Measurements from ENCODE around the gene GGT6. TPM values are rescaled to one million over a fixed set of nuclear protein-coding genes. Genes with fewer than 3 reads are reported as not detected.

The GGT6 gene
- total RNA-seq, 2 experiments from 2014 or later, result not detected

GRCh38 chr17:4555873-4556759, 4.3 kb downstream of the GGT6 start:
- peaks cover 23% of the 10 kb centered on the region for H3K36me3 Mint-ChIP-seq
- ChIA-PET CTCF (interaction anchor here (0.6 to 7.2 kb wide), 5 partner anchors 7 to 233 kb away, joined by 3 to 54 read pairs (median 3); partner anchors contain the start of gene GLTPD2), POLR2A (interaction anchor here (1.3 to 1.4 kb wide), 2 partner anchors 7 to 18 kb away, joined by 4 to 7 read pairs; no protein-coding TSS in a partner anchor)
- no peaks in the 10 kb centered on the region for H3K9me3 Mint-ChIP-seq
- H3K4me1 Mint-ChIP-seq (ENCODE audit: low read depth), result peaks cover 27% of the 10 kb centered on the region
- H3K4me3 Mint-ChIP-seq, result peak overlapping the region; percentile 95
- no peaks in the 10 kb centered on the region for H3K27me3 Mint-ChIP-seq
- no peak for DNase-seq
- peak overlapping the region; percentile 93 for H3K27ac Mint-ChIP-seq
- intact Hi-C loops (cut with micrococcal nuclease), result loop anchor here (1.0 kb wide), 1 partner anchor 7 kb away; no protein-coding TSS in a partner anchor

DNA sequence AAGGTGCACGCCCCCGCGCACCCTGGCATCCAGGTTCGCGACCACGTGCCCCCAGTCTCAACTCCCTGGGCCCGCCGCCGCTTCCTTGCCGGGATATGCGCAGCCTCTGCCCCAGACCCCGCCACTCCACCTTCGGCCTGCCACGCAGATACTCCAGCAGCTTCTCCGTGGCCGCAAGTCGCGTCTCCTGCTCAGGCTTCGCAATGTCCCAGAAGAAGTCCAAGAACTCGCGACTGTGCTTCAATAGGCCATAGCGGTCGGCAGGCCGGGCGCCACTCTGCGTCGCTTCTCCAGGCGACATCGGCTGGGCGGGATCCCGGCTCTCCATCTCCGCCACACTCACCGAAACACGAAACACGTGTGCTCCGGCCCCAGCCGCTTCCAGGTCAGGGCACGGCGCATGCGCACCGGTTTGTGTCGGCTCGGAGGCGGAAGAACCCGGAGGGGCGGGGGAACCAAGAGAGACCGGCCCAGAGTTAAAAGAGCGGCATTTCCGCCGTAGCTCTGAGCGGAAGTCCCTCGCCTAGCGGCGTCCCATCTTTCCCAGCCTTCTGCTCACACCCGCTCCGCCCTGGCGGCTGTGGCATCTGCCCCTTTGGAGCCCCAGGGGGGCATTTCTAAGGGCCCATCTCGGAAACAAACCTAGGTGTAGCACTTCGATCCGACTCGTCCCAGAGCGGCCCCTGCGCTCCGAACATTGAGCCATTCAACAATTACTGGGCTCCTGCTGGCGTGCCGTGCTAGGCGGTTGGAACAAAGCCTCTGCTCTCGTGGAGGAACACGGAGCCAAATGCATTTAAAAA, 5.2 kb downstream of the GGT6 start, which contains the start of gene MYBBP1A:
Gene MYBBP1A, minus strand, starts transcription at position 388 of the 803 bp plus-strand sequence. Its CDS starts 60 bp downstream, at position 328.
- Mint-ChIP-seq H3K27ac (peak within 1 kb of the TSS; percentile 93), H3K4me1 (ENCODE audit: low read depth) (peaks cover 26% of the 10 kb centered on the region), H3K36me3 (peaks cover 31% of the 10 kb centered on the region), H3K4me3 (peak within 1 kb of the TSS; percentile 95), H3K9me3 (no peaks in the 10 kb centered on the region), H3K27me3 (no peaks in the 10 kb centered on the region)
- peak; percentile 98 for DNase-seq
- intact Hi-C loops (cut with micrococcal nuclease), result loop anchor here (1.0 kb wide), 1 partner anchor 8 kb away; no protein-coding TSS in a partner anchor
- POLR2A ChIA-PET, result interaction anchor here (1.3 to 1.8 kb wide), 3 partner anchors 8 to 189 kb away, joined by 4 to 7 read pairs (median 4); partner anchors contain the start of gene UBE2G1
- CTCF ChIA-PET, result interaction anchor here (0.6 to 7.2 kb wide), 5 partner anchors 8 to 137 kb away, joined by 3 to 54 read pairs (median 4); no protein-coding TSS in a partner anchor

DNA sequence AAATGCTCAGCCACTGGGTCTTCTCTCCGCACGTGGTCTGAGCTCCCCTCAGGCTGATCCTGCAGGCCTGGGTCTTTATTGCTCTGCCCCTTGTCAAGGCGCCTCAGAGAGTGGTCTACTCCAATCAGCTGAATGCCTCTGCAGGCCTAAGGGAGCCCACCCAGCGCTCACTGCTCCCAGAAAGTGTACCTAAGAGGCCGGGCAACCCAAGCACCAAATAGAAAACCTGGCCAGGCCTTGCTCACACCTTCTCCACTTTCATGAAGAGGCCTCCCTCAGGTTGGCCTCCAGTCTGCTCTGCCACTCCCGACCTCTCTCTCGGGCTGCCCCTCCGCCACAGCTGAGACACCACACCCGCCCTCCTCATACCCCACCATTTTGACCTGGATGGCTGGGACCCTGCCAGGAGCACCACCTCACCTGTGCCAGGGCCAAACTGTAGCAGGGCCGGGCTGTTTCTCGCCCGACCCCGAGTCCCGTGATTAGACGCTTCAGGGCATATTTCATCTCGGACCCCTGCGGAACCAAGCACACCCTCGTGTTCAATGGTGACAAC, 5.9 kb downstream of the GGT6 start:
- Mint-ChIP-seq H3K27ac (peak overlapping the region; percentile 93), H3K27me3 (no peaks in the 10 kb centered on the region), H3K36me3 (peaks cover 33% of the 10 kb centered on the region), H3K4me3 (peak overlapping the region; percentile 95), H3K9me3 (no peaks in the 10 kb centered on the region), H3K4me1 (ENCODE audit: low read depth) (peaks cover 26% of the 10 kb centered on the region)
- CTCF ChIA-PET, result interaction anchor here (1.3 to 7.2 kb wide), 2 partner anchors 12 to 55 kb away, joined by 3 to 54 read pairs; no protein-coding TSS in a partner anchor
- DNase-seq, result peak; percentile 19
- POLR2A ChIA-PET, result interaction anchor here (1.3 to 1.8 kb wide), 3 partner anchors 9 to 189 kb away, joined by 4 to 7 read pairs (median 4); partner anchors contain the start of gene UBE2G1
- intact Hi-C loops (cut with micrococcal nuclease), result no loop called here

DNA sequence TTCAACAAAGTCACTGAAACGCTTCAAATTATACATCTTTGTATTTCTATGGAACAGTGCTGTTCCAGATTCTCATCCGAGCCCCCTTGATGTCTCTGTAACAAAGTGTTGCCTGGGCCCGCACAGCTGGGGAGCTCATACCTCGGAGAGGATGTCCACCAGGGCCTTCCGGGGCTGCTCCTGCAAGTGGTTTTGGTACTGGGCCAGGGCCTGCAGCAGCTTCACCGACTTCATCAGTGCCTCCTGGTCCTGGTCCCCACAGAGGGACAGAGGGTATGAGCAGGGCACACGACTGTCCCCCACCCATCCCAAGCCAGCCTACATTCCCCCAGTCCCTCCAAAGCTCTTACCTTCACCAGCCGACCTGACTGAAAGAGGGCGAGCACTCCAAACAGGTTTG, 6.7 kb downstream of the GGT6 start:
- no peaks in the 10 kb centered on the region for H3K27me3 Mint-ChIP-seq
- no peak for DNase-seq
- no peak overlapping the region for H3K27ac Mint-ChIP-seq
- peak overlapping the region; percentile 95 for H3K4me3 Mint-ChIP-seq
- no peaks in the 10 kb centered on the region for H3K9me3 Mint-ChIP-seq
- H3K36me3 Mint-ChIP-seq, result peaks cover 35% of the 10 kb centered on the region
- intact Hi-C loops (cut with micrococcal nuclease), result no loop called here
- H3K4me1 Mint-ChIP-seq (ENCODE audit: low read depth), result peaks cover 26% of the 10 kb centered on the region
- ChIA-PET CTCF (interaction anchor here (1.0 to 7.2 kb wide), 2 partner anchors 13 to 133 kb away, joined by 4 to 54 read pairs; no protein-coding TSS in a partner anchor), POLR2A (interaction anchor here (1.0 to 1.8 kb wide), 2 partner anchors 178 to 188 kb away, joined by 3 to 4 read pairs; partner anchors contain the start of gene UBE2G1)

DNA sequence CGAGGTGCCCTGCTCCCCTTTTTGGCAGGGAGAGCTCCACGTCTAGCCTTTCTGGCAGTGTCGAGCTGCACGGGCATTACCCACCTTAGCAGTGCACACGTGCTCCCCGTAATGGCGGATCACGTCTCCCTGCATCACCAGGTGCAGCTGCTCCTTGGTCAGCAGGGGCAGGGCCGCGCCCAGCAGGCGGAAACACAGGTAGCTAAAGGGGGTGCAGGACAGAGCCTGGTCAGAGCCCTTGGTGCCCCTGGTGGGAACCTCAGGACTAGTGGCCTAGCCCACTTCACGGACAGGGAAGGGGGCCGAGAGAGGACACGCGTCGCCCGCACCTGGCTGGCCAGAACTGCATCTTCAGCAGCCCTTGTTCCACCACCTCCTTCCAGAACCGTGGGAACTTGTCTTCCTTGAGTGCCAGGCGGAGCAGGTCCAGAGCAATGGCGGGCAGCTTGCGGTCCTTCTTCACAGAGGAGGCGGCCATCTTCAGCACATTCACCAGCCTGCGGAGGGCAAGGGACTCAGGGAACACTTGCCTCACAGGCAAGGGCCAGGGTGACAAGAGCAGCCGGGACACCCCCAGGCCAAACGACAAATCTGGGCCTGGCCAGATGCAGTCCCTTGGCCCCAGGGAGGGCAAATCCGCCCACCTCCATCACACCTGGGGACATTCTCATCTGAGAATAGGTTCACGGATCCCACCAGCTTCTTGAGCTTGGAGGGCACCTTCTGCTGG, 8.4 kb downstream of the GGT6 start:
- no peaks in the 10 kb centered on the region for H3K9me3 Mint-ChIP-seq
- no peak for DNase-seq
- ChIA-PET CTCF (interaction anchor here (7.2 kb wide), 1 partner anchor 14 kb away, joined by 54 read pairs; no protein-coding TSS in a partner anchor), POLR2A (no interaction called here)
- no peak overlapping the region for H3K27ac Mint-ChIP-seq
- H3K27me3 Mint-ChIP-seq, result no peaks in the 10 kb centered on the region
- H3K36me3 Mint-ChIP-seq, result peaks cover 39% of the 10 kb centered on the region
- H3K4me3 Mint-ChIP-seq, result no peak overlapping the region
- peaks cover 26% of the 10 kb centered on the region for H3K4me1 Mint-ChIP-seq (ENCODE audit: low read depth)
- intact Hi-C loops (cut with micrococcal nuclease), result no loop called here

DNA sequence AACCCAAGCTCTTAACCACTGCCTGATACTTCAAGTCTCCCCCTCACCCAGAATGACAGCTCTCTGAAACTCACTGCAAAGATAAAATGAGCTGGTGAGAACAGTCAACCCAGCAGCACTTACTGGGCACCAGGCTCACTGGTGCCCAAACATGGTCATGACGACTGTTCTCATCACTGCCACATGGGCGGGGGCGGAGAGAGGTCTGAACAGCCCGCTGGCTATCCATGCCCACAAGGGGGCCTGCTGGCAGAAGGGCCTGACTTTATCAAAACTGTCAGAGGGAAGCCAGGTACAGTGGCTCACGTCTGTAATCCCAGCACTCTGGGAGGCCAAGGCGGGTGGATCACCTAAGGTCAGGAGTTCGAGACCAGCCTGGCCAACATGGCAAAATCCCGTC, 9.2 kb downstream of the GGT6 start:
- ChIA-PET POLR2A (no interaction called here), CTCF (interaction anchor here (7.2 kb wide), 1 partner anchor 15 kb away, joined by 54 read pairs; no protein-coding TSS in a partner anchor)
- H3K4me1 Mint-ChIP-seq (ENCODE audit: low read depth), result peaks cover 25% of the 10 kb centered on the region
- H3K36me3 Mint-ChIP-seq, result peaks cover 45% of the 10 kb centered on the region
- no peak overlapping the region for H3K27ac Mint-ChIP-seq
- intact Hi-C loops (cut with micrococcal nuclease), result no loop called here
- H3K27me3 Mint-ChIP-seq, result no peaks in the 10 kb centered on the region
- H3K4me3 Mint-ChIP-seq, result no peak overlapping the region
- peak; percentile 36 for DNase-seq
- no peaks in the 10 kb centered on the region for H3K9me3 Mint-ChIP-seq

GRCh38 chr17:4550534-4551039, 9.8 kb downstream of the GGT6 start:
- ChIA-PET CTCF (interaction anchor here (2.2 to 7.2 kb wide), 2 partner anchors 16 kb away, joined by 7 to 54 read pairs; no protein-coding TSS in a partner anchor), POLR2A (interaction anchor here (0.8 kb wide), 1 partner anchor 52 kb away, joined by 3 read pairs; the partner anchor contains the start of gene SPNS2)
- Mint-ChIP-seq H3K36me3 (peaks cover 45% of the 10 kb centered on the region), H3K27ac (no peak overlapping the region), H3K4me3 (no peak overlapping the region), H3K4me1 (ENCODE audit: low read depth) (peaks cover 19% of the 10 kb centered on the region), H3K9me3 (no peaks in the 10 kb centered on the region), H3K27me3 (no peaks in the 10 kb centered on the region)
- intact Hi-C loops (cut with micrococcal nuclease), result no loop called here
- DNase-seq, result no peak

GRCh38 chr17:4549781-4550533, 10.4 kb downstream of the GGT6 start:
- Mint-ChIP-seq H3K9me3 (no peaks in the 10 kb centered on the region), H3K27ac (no peak overlapping the region), H3K4me3 (no peak overlapping the region), H3K27me3 (no peaks in the 10 kb centered on the region), H3K4me1 (ENCODE audit: low read depth) (peaks cover 18% of the 10 kb centered on the region), H3K36me3 (peaks cover 42% of the 10 kb centered on the region)
- ChIA-PET POLR2A (interaction anchor here (0.8 to 1.4 kb wide), 2 partner anchors 12 to 51 kb away, joined by 3 read pairs; partner anchors contain the start of gene SPNS2), CTCF (interaction anchor here (0.9 to 2.2 kb wide), 2 partner anchors 17 to 129 kb away, joined by 3 to 7 read pairs; no protein-coding TSS in a partner anchor)
- DNase-seq, result no peak
- intact Hi-C loops (cut with micrococcal nuclease), result no loop called here

- peaks cover 10% of the 10 kb centered on the region for H3K4me1 Mint-ChIP-seq (ENCODE audit: low read depth)
- ChIA-PET CTCF (interaction anchor here (0.6 to 2.2 kb wide), 3 partner anchors 18 to 128 kb away, joined by 3 to 7 read pairs (median 3); no protein-coding TSS in a partner anchor), POLR2A (interaction anchor here (1.4 kb wide), 1 partner anchor 11 kb away, joined by 3 read pairs; no protein-coding TSS in a partner anchor)
- H3K36me3 Mint-ChIP-seq, result peaks cover 39% of the 10 kb centered on the region
- no peaks in the 10 kb centered on the region for H3K27me3 Mint-ChIP-seq
- DNase-seq, result no peak
- H3K27ac Mint-ChIP-seq, result no peak overlapping the region
- H3K4me3 Mint-ChIP-seq, result no peak overlapping the region
- H3K9me3 Mint-ChIP-seq, result no peaks in the 10 kb centered on the region
- intact Hi-C loops (cut with micrococcal nuclease), result no loop called here
Measured at GRCh38 chr17:4548721-4549531, 11.5 kb downstream of the GGT6 start.

All from activated CD4-positive, alpha-beta memory T cell treated with anti-CD3 and anti-CD28 coated beads for 36 hours (primary cell).